Measurements from ENCODE around the gene GPRIN1.

Gene GPRIN1

DNA sequence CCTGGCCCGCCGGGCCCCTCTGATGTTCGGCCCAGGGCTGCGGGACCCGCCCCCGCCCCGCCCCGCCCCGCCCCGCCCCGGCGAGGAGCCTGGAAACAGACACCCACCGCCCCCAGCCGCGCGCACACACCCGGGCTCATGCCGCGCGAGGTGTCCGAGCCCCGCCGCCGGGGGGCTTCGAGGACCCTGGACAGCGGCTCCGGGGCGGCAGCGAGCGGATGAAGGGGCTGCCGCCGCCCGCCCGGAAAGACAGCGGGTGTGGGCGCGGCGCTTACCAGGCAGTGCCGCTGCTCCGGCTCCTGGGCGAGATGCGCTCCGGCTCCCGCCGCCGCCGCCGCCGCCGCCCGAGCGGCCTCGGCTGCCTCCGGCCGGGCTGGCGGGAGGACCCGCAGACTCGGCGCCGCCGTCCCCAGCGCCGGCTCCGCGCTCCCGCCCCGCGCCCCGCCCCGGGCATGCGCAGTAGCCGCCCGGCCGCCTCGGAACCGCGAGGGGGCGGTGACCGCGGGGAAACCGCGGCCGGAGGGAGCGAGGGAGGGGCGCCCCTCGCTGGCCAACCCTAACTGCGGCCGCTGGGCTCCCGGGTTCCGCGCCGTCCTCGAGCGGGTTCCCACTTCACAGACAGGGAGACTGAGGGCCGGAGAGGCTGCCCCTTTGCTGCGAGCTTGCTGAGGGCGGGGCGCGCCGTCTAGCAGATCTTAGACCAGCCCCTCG lies at the start of gene GPRIN1:
TSS of gene GPRIN1 (minus strand) at position 433 of the 711 bp plus-strand sequence. CDS start 10,322 bp downstream, outside the sequence.
- peak; percentile 19 for DNase-seq (ENCODE audit: low read depth)

GRCh38 chr5:176659512-176659839 lies 49.5 kb upstream of the GPRIN1 start:
- no peak for DNase-seq (ENCODE audit: low read depth)

GRCh38 chr5:176658817-176659511 lies 49.0 kb upstream of the GPRIN1 start:
- no peak for DNase-seq (ENCODE audit: low read depth)

GRCh38 chr5:176658007-176658599 lies 48.1 kb upstream of the GPRIN1 start:
- peak; percentile 13 for DNase-seq (ENCODE audit: low read depth)

DNA sequence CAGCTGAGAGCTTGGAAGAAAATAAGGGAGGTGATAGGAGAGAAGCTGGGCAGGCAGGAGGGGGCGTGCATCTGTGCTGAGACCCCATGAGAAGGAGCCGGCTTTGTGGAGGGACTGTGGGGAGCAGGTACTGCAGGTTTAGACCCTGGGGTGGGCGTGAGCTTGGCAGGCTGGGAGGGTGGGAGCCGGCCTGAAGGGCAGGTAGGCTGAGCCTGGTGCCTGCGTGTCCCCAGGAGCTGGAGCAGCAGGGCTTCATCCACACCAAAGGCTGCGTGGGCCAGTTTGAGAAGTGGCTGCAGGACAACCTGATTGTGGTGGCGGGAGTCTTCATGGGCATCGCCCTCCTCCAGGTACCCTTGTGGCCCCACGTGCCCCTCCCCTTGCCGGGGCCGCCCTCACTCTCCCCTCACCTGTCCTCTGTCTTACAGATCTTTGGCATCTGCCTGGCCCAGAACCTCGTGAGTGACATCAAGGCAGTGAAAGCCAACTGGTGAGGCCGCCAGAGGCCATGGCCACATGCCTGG lies 46.6 kb upstream of the GPRIN1 start:
- DNase-seq (ENCODE audit: low read depth) = no peak

- no peak for DNase-seq (ENCODE audit: low read depth)
These were observed 44.9 kb upstream of the GPRIN1 start for GRCh38 chr5:176654856-176655255.

- no peak for DNase-seq (ENCODE audit: low read depth)
These were observed 43.7 kb upstream of the GPRIN1 start for GRCh38 chr5:176653401-176654385.

GRCh38 chr5:176652136-176652535 lies 42.2 kb upstream of the GPRIN1 start:
- no peak for DNase-seq (ENCODE audit: low read depth)

DNA sequence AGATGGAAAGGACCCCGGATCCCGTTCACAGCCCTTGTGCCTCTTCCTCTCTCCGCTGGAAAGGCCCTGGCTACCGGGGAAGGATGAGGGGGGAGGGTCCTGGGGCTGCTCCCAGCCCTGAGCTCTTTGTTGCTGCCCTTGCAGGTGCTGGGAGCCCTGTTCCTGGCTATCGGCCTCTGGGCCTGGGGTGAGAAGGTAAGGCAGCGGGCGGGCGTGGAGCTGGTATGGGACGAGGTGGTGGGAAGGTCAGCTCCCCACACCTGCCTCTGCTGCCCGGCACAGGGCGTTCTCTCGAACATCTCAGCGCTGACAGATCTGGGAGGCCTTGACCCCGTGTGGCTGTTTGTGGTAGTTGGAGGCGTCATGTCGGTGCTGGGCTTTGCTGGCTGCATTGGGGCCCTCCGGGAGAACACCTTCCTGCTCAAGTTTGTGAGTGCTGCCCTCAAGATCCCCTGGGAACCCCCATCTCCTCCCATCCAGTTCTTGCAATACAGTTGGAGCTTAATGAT lies 41.6 kb upstream of the GPRIN1 start:
- DNase-seq (ENCODE audit: low read depth) = no peak

DNA sequence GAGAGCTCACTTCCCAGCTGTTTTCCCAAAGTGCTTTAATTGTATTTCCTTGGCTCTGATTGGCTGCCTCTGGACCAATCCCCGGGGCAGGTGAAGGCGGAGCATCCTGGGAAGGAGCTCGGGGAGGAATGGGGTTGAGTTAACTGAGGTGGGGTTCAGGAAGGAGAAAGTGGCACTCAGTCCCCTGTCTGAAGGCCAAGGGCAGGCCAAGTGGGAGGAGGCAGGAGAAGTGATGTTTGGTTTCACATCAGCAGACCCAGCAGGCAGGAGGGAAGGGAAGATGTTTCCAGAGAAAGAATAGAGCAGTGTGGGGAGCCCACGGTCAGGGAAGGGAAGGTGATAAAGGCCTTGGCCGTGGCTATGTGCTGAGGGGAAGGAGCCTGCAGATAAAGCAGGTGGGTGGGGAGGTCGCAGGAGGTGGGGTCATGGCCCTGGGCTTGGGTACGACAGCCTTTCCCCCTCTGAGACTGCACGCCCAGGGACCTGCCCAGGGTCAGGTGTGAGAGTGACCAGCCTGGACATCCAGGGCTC lies 40.5 kb upstream of the GPRIN1 start:
- DNase-seq (ENCODE audit: low read depth) = no peak

DNA sequence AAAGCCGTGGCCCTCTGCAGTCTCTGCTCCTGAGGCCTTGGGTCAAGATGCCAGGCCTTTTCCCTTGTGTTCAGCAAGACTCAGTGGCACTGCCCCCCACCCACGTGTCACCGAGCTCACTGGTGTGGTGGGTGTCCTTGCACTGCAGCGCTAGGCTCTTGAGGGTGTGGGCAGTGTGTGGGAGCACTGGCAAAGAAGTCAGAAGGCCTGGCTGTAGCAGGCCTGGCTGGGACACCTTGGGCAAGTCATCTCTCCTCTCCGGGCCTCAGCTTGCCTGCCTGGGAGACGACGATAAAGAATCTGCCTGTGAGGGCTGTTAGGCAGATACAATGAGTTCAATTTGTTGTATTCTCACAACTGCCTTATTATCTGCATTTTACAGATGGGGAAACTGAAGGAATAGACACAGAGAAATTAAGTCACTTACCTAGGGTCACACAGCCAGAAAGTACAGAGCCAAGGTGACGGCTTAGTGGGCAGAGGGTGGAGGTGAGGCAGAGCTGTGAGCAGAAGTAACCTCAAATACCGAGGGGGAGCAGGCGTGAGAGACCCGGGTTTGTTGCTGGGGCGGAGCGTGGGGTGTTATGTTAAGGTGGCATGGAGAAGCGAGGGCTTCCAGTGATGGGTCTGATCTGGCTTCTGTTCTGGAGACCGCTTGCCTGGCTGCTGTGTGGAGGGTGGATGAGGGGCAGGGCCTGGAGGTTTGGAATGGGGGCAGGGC lies 38.7 kb upstream of the GPRIN1 start:
- no peak for DNase-seq (ENCODE audit: low read depth)

- no peak for DNase-seq (ENCODE audit: low read depth)
These were observed 38.0 kb upstream of the GPRIN1 start for GRCh38 chr5:176647843-176648473.

GRCh38 chr5:176647030-176647842 lies 37.3 kb upstream of the GPRIN1 start, which contains the start of gene TSPAN17:
TSS of gene TSPAN17 (plus strand) at chr5:176647484. CDS start at chr5:176647616, 132 bp downstream.
- peak; percentile 97 for DNase-seq (ENCODE audit: low read depth)

DNA sequence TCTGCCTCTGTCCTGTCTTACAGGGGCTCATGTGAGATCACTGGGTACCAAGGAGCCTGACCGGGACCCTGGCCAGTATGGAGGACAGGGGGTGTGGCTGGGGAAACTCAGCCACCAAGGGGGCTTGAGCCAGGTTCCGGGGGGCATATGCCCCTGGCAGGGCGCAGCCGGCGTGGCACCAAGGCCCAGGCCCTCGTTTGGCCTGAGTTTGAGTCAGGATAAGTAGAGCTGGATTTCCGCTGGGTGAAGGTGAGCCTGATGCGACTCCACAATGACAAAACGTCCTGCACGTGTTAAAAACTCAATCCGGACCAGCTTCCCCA lies 36.7 kb upstream of the GPRIN1 start:
- no peak for DNase-seq (ENCODE audit: low read depth)

- DNase-seq (ENCODE audit: low read depth) = no peak
These were observed 36.2 kb upstream of the GPRIN1 start for GRCh38 chr5:176646049-176646706.

GRCh38 chr5:176644878-176645670 lies 35.1 kb upstream of the GPRIN1 start:
- no peak for DNase-seq (ENCODE audit: low read depth)

DNA sequence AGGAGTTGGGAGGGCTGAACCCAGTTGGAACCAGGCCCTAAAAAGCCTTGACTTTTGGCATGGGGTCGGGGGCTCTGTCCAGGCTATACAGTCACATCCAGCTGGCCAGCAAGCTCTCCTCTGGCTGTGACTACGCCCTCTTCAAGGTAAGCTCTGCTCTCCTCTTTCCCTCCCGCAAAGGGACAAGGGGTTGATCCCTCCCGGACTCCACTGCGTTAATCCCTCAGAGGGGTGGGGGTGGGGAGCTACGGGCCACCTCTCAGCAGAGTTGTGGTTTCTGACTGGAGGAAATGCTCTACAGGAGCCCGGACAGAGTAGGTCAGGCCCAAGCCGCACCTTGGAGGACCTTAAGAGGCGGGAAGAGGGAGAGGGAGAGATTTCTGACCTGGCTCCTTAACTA lies 34.3 kb upstream of the GPRIN1 start:
- no peak for DNase-seq (ENCODE audit: low read depth)
